CD14-positive monocyte (primary cell): ENCODE results near the gene SLC5A5. TPM values are rescaled to one million over a fixed set of nuclear protein-coding genes. Genes with fewer than 3 reads are reported as not detected.

Experiments used
- DNase-seq, 3 donors: peaks; one replicate each; pipeline ENCODE4 v3.0.0-alpha.2; 2011 to 2022
- H2AFZ ChIP-seq: 2 replicates; pipeline ENCODE4 v1.6.0; 2012; ENCODE audit warnings: mild to moderate bottlenecking, low read depth, low read length, inconsistent platforms; ENCODE audit not compliant: insufficient read depth, poor library complexity, severe bottlenecking
- H3K27ac ChIP-seq, 2 donors: 1 replicate in 1 of 2; 2 replicates in 1 of 2; pipeline ENCODE4 v1.5.1; 2012 to 2013; ENCODE audit warnings: low read length in 2 of 2, control low read depth in 1 of 2, inconsistent platforms in 1 of 2, low read depth in 1 of 2, mild to moderate bottlenecking in 1 of 2
- H3K27me3 ChIP-seq, 2 donors: one replicate each; pipeline versions ENCODE4 v1.6.0 to v1.6.1; 2011 to 2013; ENCODE audit warnings: low read length in 2 of 2; ENCODE audit not compliant: control insufficient read depth in 2 of 2, insufficient read depth in 2 of 2
- H3K36me3 ChIP-seq, 2 donors: replicated peaks in 1 of 2; 1 replicate in 1 of 2; 2 replicates in 1 of 2; pipeline versions ENCODE4 v1.5.1 to v1.6.1; 2012 to 2013; ENCODE audit warnings: low read length in 2 of 2, control low read depth in 1 of 2, inconsistent platforms in 1 of 2, mild to moderate bottlenecking in 1 of 2; ENCODE audit not compliant: insufficient read depth in 2 of 2, control insufficient read depth in 1 of 2
- H3K4me1 ChIP-seq, 2 donors: 1 replicate in 1 of 2; 2 replicates in 1 of 2; pipeline versions ENCODE4 v1.5.1 to v1.6.1; 2012 to 2013; ENCODE audit warnings: low read length in 2 of 2, control low read depth in 1 of 2, inconsistent platforms in 1 of 2, mild to moderate bottlenecking in 1 of 2, moderate library complexity in 1 of 2; ENCODE audit not compliant: insufficient read depth in 2 of 2, control insufficient read depth in 1 of 2
- H3K4me2 ChIP-seq: replicated peaks from 2 replicates; pipeline ENCODE3; 2012; ENCODE audit warnings: low read length, moderate library complexity, mild to moderate bottlenecking; ENCODE audit not compliant: poor library complexity, severe bottlenecking; ENCODE audit errors: extremely low read depth
- H3K4me3 ChIP-seq, 3 experiments: fragments of 200-600 bp in 1 of 3; sonication (generic) in 1 of 3; replicated peaks in 1 of 3; 1 replicate in 2 of 3; 2 replicates in 1 of 3; pipeline ENCODE4 v1.5.1; 2011 to 2013; ENCODE audit warnings: low read length in 3 of 3, mild to moderate bottlenecking in 3 of 3, control low read depth in 2 of 3, low read depth in 2 of 3, inconsistent platforms in 1 of 3, moderate library complexity in 1 of 3
- H3K79me2 ChIP-seq: 2 replicates; pipeline ENCODE4 v1.6.0; 2012; ENCODE audit warnings: mild to moderate bottlenecking, control low read depth, inconsistent platforms, low read length, moderate library complexity; ENCODE audit not compliant: insufficient read depth
- H3K9ac ChIP-seq: 2 replicates; pipeline ENCODE4 v1.6.0; 2017; ENCODE audit warnings: low read length, mild to moderate bottlenecking; ENCODE audit not compliant: insufficient read depth, poor library complexity, severe bottlenecking
- H3K9me3 ChIP-seq, 2 donors: replicated peaks in 1 of 2; 1 replicate in 1 of 2; 2 replicates in 1 of 2; pipeline versions ENCODE4 v1.5.1 to v1.6.1; 2012 to 2013; ENCODE audit warnings: low read length in 2 of 2, control low read depth in 1 of 2; ENCODE audit not compliant: control insufficient read depth in 1 of 2, insufficient read depth in 1 of 2
- H4K20me1 ChIP-seq: 2 replicates; pipeline ENCODE4 v1.6.0; 2012; ENCODE audit warnings: mild to moderate bottlenecking, low read length, control low read depth, moderate library complexity; ENCODE audit not compliant: insufficient read depth
- H3K27ac Mint-ChIP-seq, 7 donors: one replicate each; pipeline ENCODE4 v1.8.0; 2020; ENCODE audit warnings: mild to moderate bottlenecking in 7 of 7, mixed read lengths in 7 of 7, moderate library complexity in 6 of 7, inconsistent platforms in 2 of 7
- H3K27me3 Mint-ChIP-seq, 3 donors: one replicate each; pipeline ENCODE4 v1.8.0; 2021 to 2022; ENCODE audit warnings: low read depth in 3 of 3, mild to moderate bottlenecking in 3 of 3, mixed read lengths in 3 of 3, moderate library complexity in 3 of 3, inconsistent platforms in 1 of 3
- H3K36me3 Mint-ChIP-seq, 2 donors: one replicate each; pipeline ENCODE4 v1.8.0; 2020; ENCODE audit warnings: mixed read lengths in 2 of 2, inconsistent platforms in 1 of 2, mild to moderate bottlenecking in 1 of 2
- H3K4me1 Mint-ChIP-seq: one replicate; pipeline ENCODE4 v1.8.0; 2020; ENCODE audit warnings: mild to moderate bottlenecking, mixed read lengths
- H3K4me3 Mint-ChIP-seq, 2 donors: one replicate each; pipeline ENCODE4 v1.8.0; 2020; ENCODE audit warnings: mild to moderate bottlenecking in 2 of 2, mixed read lengths in 2 of 2, moderate library complexity in 1 of 2
- H3K9me3 Mint-ChIP-seq, 7 donors: one replicate each; pipeline ENCODE4 v1.8.0; 2020 to 2022; ENCODE audit warnings: mixed read lengths in 7 of 7, mild to moderate bottlenecking in 6 of 7, moderate library complexity in 6 of 7, inconsistent platforms in 2 of 7
- WGBS: methylation state at CpG from one replicate; pipeline ENCODE4 v1.1.5; 2013; ENCODE audit warnings: missing lambda C conversion rate; ENCODE audit not compliant: insufficient coverage; 5-methylcytosine and 5-hydroxymethylcytosine counted together
- intact Hi-C, 2 donors: fragments of 100-400 bp; cut with micrococcal nuclease; formaldehyde crosslinking; loops; one replicate each; pipeline versions ENCODE4 v1.15.0 to v1.15.1; 2023
- polyA plus RNA-seq, 3 donors: library from polyadenylated mRNA; depleted of rRNA in 1 of 3; unstranded in 2 of 3; stranded (reverse) in 1 of 3; fragments of 300-500 nt in 2 of 3; fragments of >200 nt in 1 of 3; fragmentation: Illumina TruSeq in 2 of 3; gene quantifications; 1 replicate in 2 of 3; 2 replicates in 1 of 3; pipeline ENCODE4 v1.2.3, GENCODE V29; 2012 to 2021
- TF ChIP-seq, protein P1 (sequence below): fragments of 200-600 bp; IDR thresholded peaks from one replicate; pipeline ENCODE4 v1.8.0; 2022; ENCODE audit warnings: antibody characterized with exemption, mild to moderate bottlenecking

Gene SLC5A5
- polyA plus RNA-seq, 3 donors: 0.03 TPM; not detected in 2

DNA sequence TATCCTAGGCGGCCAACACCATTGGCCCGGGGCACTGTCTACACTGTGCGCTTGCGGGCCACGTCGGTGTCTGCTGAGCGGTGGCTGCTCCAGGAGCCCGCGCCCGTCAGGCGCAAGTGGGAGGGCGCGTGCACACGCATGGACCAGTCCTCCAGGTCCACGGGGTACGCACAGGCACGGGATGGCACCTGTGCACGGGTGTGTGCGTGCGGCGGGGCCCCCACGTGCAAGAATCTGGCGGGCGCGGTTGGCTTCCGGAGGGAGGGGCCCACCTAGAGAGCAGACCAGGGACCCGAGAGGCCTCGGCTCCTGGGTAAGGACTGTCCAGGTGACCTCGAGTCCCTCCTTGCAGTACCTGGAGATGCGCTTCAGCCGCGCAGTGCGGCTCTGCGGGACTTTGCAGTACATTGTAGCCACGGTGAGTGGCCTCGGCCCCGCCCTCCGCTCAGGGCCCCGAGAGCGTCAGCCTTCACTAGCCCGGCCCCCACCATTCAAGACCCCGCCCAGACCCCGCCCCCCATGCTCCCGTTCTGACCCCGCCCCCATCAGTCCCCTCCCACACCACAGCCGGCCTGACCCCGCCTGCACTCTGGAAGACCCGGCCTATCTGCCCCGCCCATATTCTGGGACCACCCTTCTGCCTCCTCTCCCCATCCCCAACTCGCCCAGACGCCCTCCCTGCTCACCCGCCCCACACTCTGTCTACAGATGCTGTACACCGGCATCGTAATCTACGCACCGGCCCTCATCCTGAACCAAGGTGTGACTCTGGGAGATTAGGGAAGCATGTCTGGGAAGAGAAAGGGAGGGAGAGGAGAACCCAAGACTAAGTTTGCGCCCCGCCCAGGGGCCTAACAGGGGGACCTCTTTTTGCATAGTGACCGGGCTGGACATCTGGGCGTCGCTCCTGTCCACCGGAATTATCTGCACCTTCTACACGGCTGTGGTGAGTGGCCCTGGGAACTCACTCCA is 2.3 kb downstream of the SLC5A5 start:
- intact Hi-C loops: no loop called here
- Histone ChIP-seq H3K9ac (no peak overlapping the region), H4K20me1 (no peaks in the 10 kb centered on the region), H3K9me3 (peaks cover 0 to 4% of the 10 kb centered on the region in 2 donors), H3K4me2 (peak overlapping the region; percentile 73), H3K36me3 (no peaks in the 10 kb centered on the region), H3K27me3 (peaks cover 21 to 43% of the 10 kb centered on the region in 2 donors), H3K4me1 (peaks cover 19 to 21% of the 10 kb centered on the region in 2 donors), H3K4me3 (peak overlapping the region; percentile 2 to 60 (median 9)), H2AFZ (peak overlapping the region; percentile 71), H3K27ac (no peak overlapping the region), H3K79me2 (no peaks in the 10 kb centered on the region)
- Mint-ChIP-seq H3K4me3 (peak overlapping the region; percentile 53 to 84), H3K9me3 (peaks cover 0 to 9% (median 2%) of the 10 kb centered on the region in 7 donors), H3K4me1 (peaks cover 16% of the 10 kb centered on the region), H3K27ac (peak overlapping the region in 1 of 7 donors; percentile 24), H3K27me3 (peaks cover 41 to 54% (median 45%) of the 10 kb centered on the region in 3 donors), H3K36me3 (no peaks in the 10 kb centered on the region)
- WGBS: 16% methylated on average over 44 of the region's 63 CpGs
- peak; percentile 15 to 33 (median 24) for DNase-seq
- TF ChIP-seq, protein P1, sequence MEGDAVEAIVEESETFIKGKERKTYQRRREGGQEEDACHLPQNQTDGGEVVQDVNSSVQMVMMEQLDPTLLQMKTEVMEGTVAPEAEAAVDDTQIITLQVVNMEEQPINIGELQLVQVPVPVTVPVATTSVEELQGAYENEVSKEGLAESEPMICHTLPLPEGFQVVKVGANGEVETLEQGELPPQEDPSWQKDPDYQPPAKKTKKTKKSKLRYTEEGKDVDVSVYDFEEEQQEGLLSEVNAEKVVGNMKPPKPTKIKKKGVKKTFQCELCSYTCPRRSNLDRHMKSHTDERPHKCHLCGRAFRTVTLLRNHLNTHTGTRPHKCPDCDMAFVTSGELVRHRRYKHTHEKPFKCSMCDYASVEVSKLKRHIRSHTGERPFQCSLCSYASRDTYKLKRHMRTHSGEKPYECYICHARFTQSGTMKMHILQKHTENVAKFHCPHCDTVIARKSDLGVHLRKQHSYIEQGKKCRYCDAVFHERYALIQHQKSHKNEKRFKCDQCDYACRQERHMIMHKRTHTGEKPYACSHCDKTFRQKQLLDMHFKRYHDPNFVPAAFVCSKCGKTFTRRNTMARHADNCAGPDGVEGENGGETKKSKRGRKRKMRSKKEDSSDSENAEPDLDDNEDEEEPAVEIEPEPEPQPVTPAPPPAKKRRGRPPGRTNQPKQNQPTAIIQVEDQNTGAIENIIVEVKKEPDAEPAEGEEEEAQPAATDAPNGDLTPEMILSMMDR: no peak

DNA sequence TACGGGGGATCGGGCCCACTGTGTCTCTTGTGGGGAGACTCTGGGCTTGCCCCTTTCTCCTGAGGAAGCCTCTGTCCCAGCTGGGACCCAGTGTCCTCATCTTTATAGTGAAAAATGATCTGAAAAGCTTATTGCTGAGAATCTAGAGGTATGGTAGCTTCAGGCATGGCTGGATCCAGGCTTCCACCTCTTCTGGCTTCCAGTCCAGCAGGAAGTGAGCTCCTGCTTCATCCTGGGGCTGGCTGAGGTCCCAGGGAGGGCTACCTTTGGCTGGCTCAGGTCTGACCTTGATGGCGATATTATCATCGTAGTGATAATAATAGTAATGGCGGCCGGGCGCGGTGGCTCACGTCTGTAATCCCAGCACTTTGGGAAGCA is 3.0 kb downstream of the SLC5A5 start:
- H3K36me3 Mint-ChIP-seq: no peaks in the 10 kb centered on the region
- H3K36me3 ChIP-seq: no peaks in the 10 kb centered on the region
- H3K27ac Mint-ChIP-seq: no peak overlapping the region
- 90% methylated on average over 8 of the region's 9 CpGs for WGBS
- no peak overlapping the region for H3K9ac ChIP-seq
- peaks cover 41 to 54% (median 45%) of the 10 kb centered on the region in 3 donors for H3K27me3 Mint-ChIP-seq
- DNase-seq: no peak
- H3K9me3 ChIP-seq: peaks cover 0 to 4% of the 10 kb centered on the region in 2 donors
- peaks cover 16% of the 10 kb centered on the region for H3K4me1 Mint-ChIP-seq
- peaks cover 19 to 21% of the 10 kb centered on the region in 2 donors for H3K4me1 ChIP-seq
- H2AFZ ChIP-seq: no peak overlapping the region
- H3K79me2 ChIP-seq: no peaks in the 10 kb centered on the region
- H3K27me3 ChIP-seq: peaks cover 21 to 43% of the 10 kb centered on the region in 2 donors
- H3K4me3 ChIP-seq: no peak overlapping the region
- no peak overlapping the region for H3K4me2 ChIP-seq
- no peak overlapping the region for H3K27ac ChIP-seq
- peak overlapping the region in 1 of 2 donors; percentile 77 for H3K4me3 Mint-ChIP-seq
- intact Hi-C loops: no loop called here
- TF ChIP-seq, protein P1: no peak
- peaks cover 0 to 9% (median 2%) of the 10 kb centered on the region in 7 donors for H3K9me3 Mint-ChIP-seq
- H4K20me1 ChIP-seq: no peaks in the 10 kb centered on the region
